Activated naive CD4-positive, alpha-beta T cell treated with anti-CD3 and anti-CD28 coated beads, Interleukin-2, amount 50 U/mL, for 72 hours (primary cell): ENCODE data around the gene MYLK. TPM values are rescaled to one million over a fixed set of nuclear protein-coding genes. Genes with fewer than 3 reads are reported as not detected.

ENCODE experiments used
- ATAC-seq, 2 donors: fragments of 150-1000 bp; cut with Tn5 transposase; 2 replicates each; pipeline ENCODE4 v1.10.0; 2021; ENCODE audit warnings: mild to moderate bottlenecking in 2 of 2, moderate library complexity in 2 of 2
- DNase-seq, 2 donors: peaks; one replicate each; pipeline ENCODE4 v3.0.0; 2021 to 2022; ENCODE audit warnings: low spot score in 2 of 2
- H3K27ac Mint-ChIP-seq, 2 donors: one replicate each; pipeline ENCODE4 v1.8.0; 2022; ENCODE audit warnings: mild to moderate bottlenecking in 2 of 2, mixed read lengths in 2 of 2
- H3K36me3 Mint-ChIP-seq, 2 donors: one replicate each; pipeline ENCODE4 v1.8.0; 2022; ENCODE audit warnings: mixed read lengths in 2 of 2
- H3K9me3 Mint-ChIP-seq, 2 donors: one replicate each; pipeline ENCODE4 v1.8.0; 2022; ENCODE audit warnings: mixed read lengths in 2 of 2
- total RNA-seq, 2 donors: library from RNA; stranded (reverse); gene quantifications; one replicate each; pipeline ENCODE4 v1.2.3, GENCODE V29; 2022

MYLK gene
- total RNA-seq, 2 donors from 2014 or later = 0.19 to 0.30 TPM

DNA sequence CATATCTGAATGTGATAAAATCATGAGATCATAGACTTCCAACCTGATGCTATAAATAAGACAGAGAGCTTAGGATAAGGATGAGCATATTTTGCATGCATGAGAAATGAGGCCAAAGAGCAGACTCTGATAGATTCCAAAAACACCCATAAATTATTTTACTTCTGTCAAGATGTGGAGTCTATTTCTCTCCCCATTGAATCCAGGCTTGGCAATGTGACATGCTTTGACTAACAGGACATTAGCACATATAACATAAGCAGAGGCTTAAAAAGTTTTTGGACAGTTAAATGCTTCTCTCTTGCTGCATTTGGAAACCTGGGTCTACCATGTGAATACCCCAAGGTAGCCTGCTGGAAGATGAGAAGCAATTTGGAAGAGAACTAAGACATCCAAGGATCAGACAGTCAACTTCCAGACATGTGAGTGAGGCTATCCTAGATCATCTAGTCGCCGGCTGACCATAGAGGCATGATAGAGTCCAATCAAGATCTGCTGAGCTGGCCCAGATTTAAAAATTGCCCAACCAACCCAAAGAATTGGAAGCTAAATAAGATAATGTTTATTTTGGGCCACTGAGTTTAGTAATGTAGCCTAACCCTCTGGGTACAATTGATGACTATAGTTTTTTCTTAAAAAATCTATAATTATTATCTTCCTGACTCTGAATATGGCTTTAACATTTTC, 30.3 kb downstream of the MYLK start:
- Mint-ChIP-seq H3K36me3 (no peaks in the 10 kb centered on the region), H3K9me3 (peaks cover 6% of the 10 kb centered on the region in 2 donors), H3K27ac (no peak overlapping the region)
- DNase-seq (no peak), ATAC-seq (no peak)

DNA sequence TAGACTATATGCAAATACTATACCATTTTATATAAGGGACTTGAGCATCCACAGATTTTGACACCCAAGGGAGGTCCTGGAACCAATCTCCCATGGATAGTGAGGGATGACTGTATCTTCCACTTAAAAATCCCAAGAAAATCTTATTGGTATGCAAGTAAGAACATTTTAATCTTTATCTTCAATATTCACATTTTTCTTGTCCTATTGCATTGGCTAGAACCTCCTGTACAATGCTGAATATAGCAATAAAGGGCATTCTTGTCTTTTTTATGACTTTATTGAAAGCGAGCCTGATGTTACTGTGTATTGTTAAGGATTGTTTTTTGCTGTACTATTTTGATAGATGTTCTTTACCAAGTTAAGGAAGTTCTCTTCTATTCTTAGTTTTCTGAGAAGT, 36.9 kb downstream of the MYLK start:
- Mint-ChIP-seq H3K27ac (no peak overlapping the region), H3K9me3 (peaks cover 5 to 14% of the 10 kb centered on the region in 2 donors)

DNA sequence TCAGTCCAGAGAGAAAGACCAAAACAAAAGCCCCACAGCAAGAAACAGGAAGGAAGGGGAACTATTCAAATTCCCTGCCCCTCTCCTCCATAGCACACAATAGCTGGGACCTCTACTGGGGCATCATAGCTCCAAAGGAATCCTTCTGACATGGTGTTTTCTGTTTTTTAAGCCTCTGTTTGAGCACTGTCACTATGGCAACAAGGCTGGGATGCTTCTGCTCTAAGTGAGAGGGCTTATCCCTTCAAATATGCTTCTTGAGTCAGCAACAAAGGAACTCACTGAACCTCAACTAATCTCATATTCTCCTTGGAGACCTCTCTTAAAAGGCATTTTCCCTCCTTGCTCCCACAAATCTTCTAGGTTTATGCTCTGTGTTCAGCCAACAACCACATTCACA, 40.5 kb downstream of the MYLK start:
- no peak overlapping the region for H3K27ac Mint-ChIP-seq
- peaks cover 14 to 15% of the 10 kb centered on the region in 2 donors for H3K9me3 Mint-ChIP-seq
- H3K36me3 Mint-ChIP-seq = no peaks in the 10 kb centered on the region
- DNase-seq (no peak), ATAC-seq (no peak)

More for the DNA sequence above, 36.9 kb downstream of the MYLK start:
- H3K36me3 Mint-ChIP-seq = no peaks in the 10 kb centered on the region
- ATAC-seq (no peak), DNase-seq (no peak)

GRCh38 chr3:123842711-123843110, 41.4 kb downstream of the MYLK start:
- no peak for ATAC-seq
- Mint-ChIP-seq H3K9me3 (peaks cover 14 to 22% of the 10 kb centered on the region in 2 donors), H3K27ac (no peak overlapping the region), H3K36me3 (no peaks in the 10 kb centered on the region)
- DNase-seq = no peak

DNA sequence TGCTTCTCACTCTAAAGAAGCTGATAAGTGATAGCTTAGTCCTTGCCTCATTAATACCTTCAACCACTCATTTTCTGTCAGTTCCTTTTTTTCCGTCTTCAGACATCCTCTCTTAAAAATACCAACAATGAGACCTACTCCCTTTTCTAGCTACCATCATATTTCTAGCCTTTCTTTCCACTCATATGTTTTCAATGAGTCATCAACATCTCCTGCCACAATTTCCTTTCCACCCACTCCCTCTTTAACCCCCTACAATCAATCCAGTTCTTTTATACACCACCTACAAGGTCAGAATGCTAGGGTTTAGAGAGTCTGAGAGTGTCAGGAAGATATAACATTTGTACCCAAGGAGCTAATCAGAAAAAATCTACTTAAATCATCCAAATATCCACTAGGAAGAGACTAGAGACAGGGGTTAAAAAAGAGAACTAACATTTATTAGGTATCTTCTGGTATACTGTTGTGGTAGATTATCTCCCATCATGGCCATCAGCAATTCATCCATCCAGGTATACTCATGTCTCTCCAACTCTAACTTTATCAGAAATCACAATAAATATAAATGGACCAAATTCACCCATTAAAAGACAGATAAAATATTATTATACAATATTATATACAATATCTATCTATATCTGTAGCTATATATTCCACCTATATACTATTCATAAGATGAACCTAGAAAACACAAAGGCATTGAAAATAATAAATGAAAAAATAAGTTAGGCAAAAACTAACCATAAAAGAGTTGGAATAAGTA, 42.5 kb downstream of the MYLK start:
- no peak overlapping the region for H3K27ac Mint-ChIP-seq
- no peak for DNase-seq
- H3K9me3 Mint-ChIP-seq = peaks cover 14 to 25% of the 10 kb centered on the region in 2 donors
- no peaks in the 10 kb centered on the region for H3K36me3 Mint-ChIP-seq
- ATAC-seq = peak in 1 of 2 donors; percentile 50

- DNase-seq = no peak
- peaks cover 14 to 20% of the 10 kb centered on the region in 2 donors for H3K9me3 Mint-ChIP-seq
- no peaks in the 10 kb centered on the region for H3K36me3 Mint-ChIP-seq
- ATAC-seq = no peak
- H3K27ac Mint-ChIP-seq = no peak overlapping the region
Observed at GRCh38 chr3:123840961-123841360, 43.2 kb downstream of the MYLK start.

DNA sequence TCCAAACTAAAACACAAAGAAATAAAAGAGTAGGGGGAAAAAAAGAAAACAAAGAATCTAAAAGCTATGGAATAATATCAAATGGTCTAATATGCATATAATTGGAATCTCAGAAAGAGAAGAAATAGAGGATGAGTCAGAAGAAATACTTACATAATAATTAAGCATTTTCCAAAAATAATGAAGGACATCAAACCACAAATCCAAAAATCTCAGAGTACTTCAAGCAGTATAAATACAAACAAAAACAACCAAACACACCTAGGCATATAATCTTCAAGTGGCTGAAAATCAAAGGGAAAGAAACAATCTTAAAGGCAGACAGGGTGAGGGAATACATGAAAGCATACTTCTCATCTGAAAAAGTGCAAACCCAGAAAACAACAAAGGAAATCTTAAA, 46.3 kb downstream of the MYLK start:
- H3K9me3 Mint-ChIP-seq = peaks cover 11 to 20% of the 10 kb centered on the region in 2 donors
- ATAC-seq (no peak), DNase-seq (no peak)
- no peaks in the 10 kb centered on the region for H3K36me3 Mint-ChIP-seq
- no peak overlapping the region for H3K27ac Mint-ChIP-seq

- H3K27ac Mint-ChIP-seq = no peak overlapping the region
- no peak for DNase-seq
- no peaks in the 10 kb centered on the region for H3K36me3 Mint-ChIP-seq
- ATAC-seq = no peak
- peaks cover 0 to 11% of the 10 kb centered on the region in 2 donors for H3K9me3 Mint-ChIP-seq
Observed at GRCh38 chr3:123834631-123835030, 49.5 kb downstream of the MYLK start.

- ATAC-seq (no peak), DNase-seq (no peak)
- Mint-ChIP-seq H3K9me3 (peaks cover 5 to 9% of the 10 kb centered on the region in 2 donors), H3K27ac (peak overlapping the region in 1 of 2 donors; percentile 54), H3K36me3 (no peaks in the 10 kb centered on the region)
Observed at GRCh38 chr3:123833398-123833785, 50.7 kb downstream of the MYLK start.

DNA sequence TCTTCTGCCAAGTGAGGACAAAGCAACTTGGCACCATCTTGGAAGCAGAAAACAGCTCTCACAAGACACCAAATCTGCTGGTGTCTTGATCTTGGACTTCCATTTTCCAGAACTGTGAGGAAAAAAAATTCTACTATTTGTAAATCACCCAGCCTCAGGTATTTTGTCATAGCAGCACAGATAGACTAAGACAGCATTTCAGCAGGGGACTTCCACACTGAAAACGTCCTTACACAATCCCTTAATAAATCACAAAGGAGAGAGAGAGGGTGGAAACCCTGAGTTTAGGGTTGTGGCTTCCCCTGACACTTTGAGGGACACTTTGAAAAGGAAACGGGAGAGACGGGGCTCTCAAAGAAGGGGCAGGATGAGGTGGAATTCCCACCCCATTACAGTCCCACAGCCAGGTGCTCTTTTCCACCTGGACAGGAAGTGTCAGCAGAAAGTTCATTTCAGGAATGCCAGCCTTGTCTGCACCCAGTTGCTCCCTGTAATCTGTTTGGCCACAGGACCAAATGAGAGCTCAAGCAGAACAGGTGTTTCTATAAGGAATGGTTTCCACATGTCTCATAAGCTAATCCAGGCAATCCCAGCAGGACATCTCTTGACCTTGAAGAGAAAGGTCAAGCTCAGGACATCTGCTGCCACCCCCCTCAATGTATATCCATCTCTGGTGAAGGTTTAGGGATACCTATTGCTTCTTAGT, 51.3 kb downstream of the MYLK start:
- DNase-seq (no peak), ATAC-seq (no peak)
- H3K27ac Mint-ChIP-seq = peak overlapping the region in 1 of 2 donors; percentile 54
- peaks cover 4 to 11% of the 10 kb centered on the region in 2 donors for H3K9me3 Mint-ChIP-seq
- H3K36me3 Mint-ChIP-seq = peaks cover 0 to 4% of the 10 kb centered on the region in 2 donors

GRCh38 chr3:123831420-123831819, 52.7 kb downstream of the MYLK start:
- ATAC-seq (no peak), DNase-seq (no peak)
- Mint-ChIP-seq H3K27ac (no peak overlapping the region), H3K9me3 (peaks cover 8 to 21% of the 10 kb centered on the region in 2 donors), H3K36me3 (peaks cover 0 to 13% of the 10 kb centered on the region in 2 donors)

DNA sequence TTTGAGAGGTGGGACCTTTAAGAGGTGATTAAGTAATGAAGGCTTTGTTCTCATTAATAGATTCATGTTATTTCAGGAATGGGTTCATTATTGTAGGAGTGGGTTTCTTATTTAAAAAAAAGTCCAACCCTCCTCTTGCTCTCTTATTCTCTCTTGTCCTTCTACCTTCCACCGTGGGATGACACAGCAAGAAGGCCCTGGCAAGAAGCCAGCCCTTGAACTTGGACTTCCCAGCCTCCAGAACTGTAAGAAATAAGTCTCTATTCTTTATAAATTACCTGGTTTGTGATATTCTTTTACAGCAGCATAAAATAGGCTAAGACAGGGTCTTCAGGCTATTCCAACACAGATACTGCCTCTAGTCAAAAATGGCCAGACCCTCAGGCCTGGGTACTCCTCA, 62.2 kb downstream of the MYLK start:
- no peak for ATAC-seq
- Mint-ChIP-seq H3K36me3 (peaks cover 0 to 4% of the 10 kb centered on the region in 2 donors), H3K27ac (no peak overlapping the region), H3K9me3 (peaks cover 11% of the 10 kb centered on the region in 2 donors)
- no peak for DNase-seq

DNA sequence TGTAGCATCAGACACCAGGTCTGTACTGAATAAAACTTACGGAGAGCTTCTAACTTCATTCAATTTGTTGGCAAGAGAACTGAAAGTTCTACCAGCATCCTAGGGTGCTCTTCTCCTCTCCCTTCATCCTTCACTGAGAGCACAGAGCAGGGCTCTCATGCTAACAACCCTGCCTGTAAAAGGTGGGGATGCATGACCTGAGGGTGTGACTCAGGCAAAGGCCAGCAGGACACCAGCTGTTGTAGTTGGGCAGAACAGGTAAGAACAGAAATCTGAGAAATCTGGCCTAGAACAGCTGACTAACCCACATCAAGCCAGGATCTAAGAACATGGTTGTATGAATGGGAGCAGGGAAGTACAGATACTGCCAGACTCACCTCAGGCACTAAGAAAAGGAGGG, 64.2 kb downstream of the MYLK start:
- peak overlapping the region in 1 of 2 donors; percentile 7 for H3K27ac Mint-ChIP-seq
- H3K9me3 Mint-ChIP-seq = peaks cover 8% of the 10 kb centered on the region in 2 donors
- ATAC-seq (no peak), DNase-seq (no peak)
- H3K36me3 Mint-ChIP-seq = no peaks in the 10 kb centered on the region

- DNase-seq (no peak), ATAC-seq (no peak)
- Mint-ChIP-seq H3K27ac (no peak overlapping the region), H3K9me3 (peaks cover 8% of the 10 kb centered on the region in 2 donors), H3K36me3 (no peaks in the 10 kb centered on the region)
Observed at GRCh38 chr3:123818921-123819429, 65.2 kb downstream of the MYLK start.

DNA sequence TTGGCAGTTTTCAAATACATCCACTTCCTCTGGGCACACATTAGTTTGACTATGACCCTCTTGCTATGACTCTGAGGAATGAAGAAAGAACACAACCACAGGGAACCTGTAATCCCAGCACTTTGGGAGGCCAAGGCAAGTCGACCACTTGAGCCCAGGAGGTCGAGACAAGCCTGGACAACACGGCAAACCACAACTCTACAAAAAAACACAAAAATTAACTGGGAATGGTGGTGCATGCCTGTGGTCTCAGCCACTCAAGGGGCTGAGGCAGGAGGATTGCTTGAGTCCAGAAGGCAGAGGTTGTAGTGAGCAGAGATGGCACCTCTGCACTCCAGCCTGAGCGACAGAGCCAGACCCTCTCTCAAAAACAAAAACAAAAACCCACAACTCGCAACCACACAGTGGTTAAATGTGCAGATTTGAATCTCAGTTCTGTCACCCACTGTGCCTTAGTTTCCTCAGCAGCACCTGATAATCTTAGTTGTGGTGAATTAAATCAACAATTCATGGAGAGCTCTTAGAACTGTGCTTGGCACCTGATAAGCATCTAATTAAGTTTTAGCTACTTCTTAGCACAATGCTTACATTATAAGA, 65.7 kb downstream of the MYLK start:
- no peak overlapping the region for H3K27ac Mint-ChIP-seq

GRCh38 chr3:123817413-123817812, 66.7 kb downstream of the MYLK start:
- DNase-seq (no peak), ATAC-seq (no peak)
- no peak overlapping the region for H3K27ac Mint-ChIP-seq
- no peaks in the 10 kb centered on the region for H3K9me3 Mint-ChIP-seq
- no peaks in the 10 kb centered on the region for H3K36me3 Mint-ChIP-seq

More for the DNA sequence above, 65.7 kb downstream of the MYLK start:
- no peaks in the 10 kb centered on the region for H3K36me3 Mint-ChIP-seq
- no peak for ATAC-seq
- peaks cover 3 to 4% of the 10 kb centered on the region in 2 donors for H3K9me3 Mint-ChIP-seq
- no peak for DNase-seq
